Stimulated activated CD4-positive, alpha-beta T cell treated with anti-CD3 and anti-CD28 coated beads, Interleukin-1b, Interleukin-23, amount 100 ng/mL, for 48 hours (primary cell): ENCODE results near the gene TMEM108.

Source experiments
- DNase-seq: peaks from one replicate; pipeline ENCODE4 v3.0.0-alpha.2; 2020

Gene TMEM108

DNA sequence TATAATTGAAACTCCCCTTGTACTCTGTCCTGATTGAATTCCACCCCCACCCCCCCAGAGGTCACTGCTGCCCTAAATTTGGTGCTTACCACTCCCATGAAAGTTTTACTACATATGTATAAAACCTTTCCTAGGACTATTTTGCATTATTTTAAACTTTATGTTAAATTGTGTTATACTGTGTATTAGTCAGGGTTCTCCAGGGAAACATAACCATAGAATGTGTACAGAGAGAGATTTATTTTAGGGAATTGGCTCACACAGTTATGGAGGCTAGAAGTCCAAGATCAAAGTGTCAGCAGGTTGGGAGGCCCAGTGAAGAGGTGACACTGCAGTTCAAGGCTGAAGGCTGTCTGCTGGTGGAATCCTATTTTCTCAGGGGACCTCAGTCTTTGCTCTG lies 390.9 kb downstream of the TMEM108 start:
- no peak for DNase-seq

DNA sequence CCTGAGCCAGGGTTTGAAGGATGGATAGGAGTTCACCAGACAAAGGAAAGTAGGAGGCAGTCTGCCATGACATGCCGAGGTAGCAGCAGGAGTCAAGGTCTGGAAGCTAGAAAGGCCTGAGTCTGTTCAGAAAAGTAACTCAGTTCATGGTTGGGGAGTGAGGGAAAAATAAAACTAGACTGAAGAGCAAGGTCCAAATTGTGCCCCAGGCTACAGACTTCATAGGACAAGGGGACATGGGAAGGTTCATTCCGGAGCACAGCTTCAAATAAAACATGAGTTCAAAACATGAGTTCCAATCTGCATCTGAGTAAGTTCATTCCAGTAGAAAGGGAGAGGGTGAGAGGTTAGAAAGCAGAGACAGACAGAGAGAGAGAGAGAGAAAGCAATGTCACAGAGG lies 401.4 kb downstream of the TMEM108 start:
- DNase-seq, result no peak

DNA sequence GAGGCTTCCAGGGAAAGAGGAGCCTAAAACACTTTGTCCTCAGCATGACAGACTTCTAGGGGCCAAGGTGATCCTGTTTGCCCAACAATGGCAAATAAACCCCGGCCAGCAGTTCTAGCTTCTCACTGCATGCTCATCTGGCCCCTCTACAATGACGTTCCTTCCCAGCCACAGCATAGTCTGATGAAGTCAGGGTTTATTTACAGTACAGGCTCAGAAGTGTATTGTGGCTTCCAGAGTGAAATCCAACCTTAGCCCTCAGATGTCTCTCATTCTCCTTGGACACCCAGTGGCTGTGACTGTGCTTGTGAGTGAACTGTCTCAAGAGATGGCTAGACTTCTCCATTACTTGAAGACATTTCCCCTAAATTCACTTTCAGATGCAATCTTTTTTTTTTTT lies 402.5 kb downstream of the TMEM108 start:
- no peak for DNase-seq

DNA sequence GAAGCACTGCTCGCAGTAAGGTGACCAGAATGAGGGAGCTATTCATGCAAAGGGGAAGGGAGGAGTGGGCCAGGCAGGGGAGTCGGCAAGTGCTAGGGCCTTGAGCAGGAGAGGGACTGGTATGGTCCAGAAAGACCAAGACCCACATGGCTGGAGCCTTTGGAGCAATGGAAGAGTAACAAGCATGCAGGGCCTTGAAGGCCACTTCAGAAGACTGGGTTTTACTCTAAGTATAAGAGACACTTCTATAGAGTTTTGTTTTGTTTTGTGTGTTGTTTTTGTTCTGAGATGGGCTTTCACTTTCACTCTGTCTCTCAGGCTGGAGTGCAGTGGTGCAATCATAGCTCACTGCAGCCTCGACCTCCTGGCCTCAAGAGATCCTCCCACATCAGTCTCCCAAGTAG lies 403.7 kb downstream of the TMEM108 start:
- DNase-seq, result no peak

DNA sequence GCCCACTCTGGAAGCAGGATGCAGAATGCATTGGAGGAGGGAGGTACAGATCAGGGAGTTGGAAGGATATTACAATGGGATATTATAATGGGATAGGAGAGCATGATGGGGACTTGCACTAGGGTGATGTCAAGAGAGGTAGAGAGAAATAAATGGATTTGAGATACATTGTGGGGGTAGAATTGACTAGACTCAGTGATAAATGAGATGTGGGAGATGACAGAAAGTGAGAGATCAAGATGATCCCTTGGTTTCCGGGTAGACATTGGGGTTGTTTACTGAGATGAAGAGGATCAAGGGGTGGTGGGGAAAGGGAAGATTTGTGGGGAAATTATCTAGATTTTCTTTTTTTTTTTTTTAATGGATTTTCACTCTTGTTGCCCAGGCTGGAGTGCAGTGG lies 404.3 kb downstream of the TMEM108 start:
- DNase-seq, result no peak

DNA sequence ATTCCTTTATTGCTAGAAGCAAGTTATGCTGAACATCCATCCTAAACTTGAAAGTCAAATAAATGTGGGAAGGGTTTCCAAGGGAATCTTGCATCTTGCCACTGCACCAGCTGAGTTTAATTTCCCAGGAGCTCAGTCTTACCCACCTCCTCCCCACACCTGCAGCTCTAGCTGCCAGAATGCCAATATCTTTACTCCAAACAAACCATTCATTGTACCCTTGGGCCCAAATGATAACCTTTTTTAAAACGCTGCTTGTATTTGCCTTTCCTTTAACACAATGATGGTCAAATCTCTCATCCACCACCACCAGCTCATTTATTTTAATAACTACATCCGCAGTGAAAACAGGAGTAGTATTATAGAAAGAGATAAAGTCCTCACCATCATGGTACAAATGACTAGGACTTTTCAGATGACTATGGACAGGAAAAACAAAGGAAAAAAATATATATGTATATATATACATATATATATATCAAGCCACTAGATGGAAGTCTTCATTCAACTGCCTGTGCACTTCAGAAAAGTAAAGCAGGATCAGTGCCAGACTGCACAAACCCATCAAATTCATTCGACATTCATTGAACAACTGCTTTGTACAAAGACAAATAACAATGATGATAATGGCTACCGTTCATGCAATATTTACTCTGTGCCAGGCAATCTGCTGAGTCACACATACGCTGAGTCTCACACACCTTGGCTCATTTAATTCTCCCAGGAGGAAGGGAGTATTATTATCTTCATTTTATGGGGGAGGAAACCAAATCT lies 405.6 kb downstream of the TMEM108 start:
- DNase-seq, result no peak

DNA sequence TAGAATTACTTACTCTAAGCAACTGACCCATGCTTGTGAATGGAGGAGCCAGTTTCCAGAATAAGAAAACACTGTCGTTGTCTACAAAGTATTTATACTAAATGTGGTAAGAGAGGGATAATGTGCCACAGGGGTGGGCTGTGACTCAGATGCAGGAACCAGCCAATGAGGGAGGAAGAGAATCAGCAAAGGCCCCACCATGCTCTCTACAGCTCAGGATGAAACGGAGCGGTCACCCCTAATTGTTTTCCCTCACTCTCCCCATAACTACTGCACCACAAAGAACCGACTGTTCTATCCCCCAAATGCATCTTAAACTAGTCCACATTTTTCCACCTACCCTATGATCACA lies 406.2 kb downstream of the TMEM108 start:
- no peak for DNase-seq

DNA sequence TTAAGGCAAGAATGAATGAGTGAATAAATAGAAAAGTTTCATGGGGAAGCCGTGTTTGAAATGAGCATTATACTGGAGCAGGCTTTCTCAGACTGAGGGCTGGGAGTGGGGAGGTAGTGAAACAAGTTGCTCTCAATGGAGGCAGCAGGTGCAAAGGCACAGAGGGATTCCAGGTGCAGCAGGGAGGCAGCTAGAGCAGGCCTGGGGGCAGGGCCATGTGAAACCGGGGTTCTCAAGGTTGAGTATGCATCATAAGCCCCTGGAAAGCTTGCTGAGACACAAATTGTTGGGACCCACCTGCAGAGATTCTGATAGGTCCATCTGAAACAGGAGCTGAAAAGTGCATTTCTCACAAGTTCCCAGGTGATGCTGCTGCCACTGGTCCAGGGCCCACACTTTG lies 406.9 kb downstream of the TMEM108 start:
- no peak for DNase-seq
